Erythroblast (primary cell): ENCODE data around the gene IL6R.

Experiments used
- GATA1 ChIP-seq: IDR thresholded peaks from 2 replicates; pipeline ENCODE4 v1.6.1; 2011; ENCODE audit warnings: low read depth, mild to moderate bottlenecking, control low read depth, low read length, moderate library complexity
- POLR2A ChIP-seq: IDR thresholded peaks from 2 replicates; pipeline ENCODE4 v1.6.1; 2011; ENCODE audit warnings: mild to moderate bottlenecking, low read length

DNA sequence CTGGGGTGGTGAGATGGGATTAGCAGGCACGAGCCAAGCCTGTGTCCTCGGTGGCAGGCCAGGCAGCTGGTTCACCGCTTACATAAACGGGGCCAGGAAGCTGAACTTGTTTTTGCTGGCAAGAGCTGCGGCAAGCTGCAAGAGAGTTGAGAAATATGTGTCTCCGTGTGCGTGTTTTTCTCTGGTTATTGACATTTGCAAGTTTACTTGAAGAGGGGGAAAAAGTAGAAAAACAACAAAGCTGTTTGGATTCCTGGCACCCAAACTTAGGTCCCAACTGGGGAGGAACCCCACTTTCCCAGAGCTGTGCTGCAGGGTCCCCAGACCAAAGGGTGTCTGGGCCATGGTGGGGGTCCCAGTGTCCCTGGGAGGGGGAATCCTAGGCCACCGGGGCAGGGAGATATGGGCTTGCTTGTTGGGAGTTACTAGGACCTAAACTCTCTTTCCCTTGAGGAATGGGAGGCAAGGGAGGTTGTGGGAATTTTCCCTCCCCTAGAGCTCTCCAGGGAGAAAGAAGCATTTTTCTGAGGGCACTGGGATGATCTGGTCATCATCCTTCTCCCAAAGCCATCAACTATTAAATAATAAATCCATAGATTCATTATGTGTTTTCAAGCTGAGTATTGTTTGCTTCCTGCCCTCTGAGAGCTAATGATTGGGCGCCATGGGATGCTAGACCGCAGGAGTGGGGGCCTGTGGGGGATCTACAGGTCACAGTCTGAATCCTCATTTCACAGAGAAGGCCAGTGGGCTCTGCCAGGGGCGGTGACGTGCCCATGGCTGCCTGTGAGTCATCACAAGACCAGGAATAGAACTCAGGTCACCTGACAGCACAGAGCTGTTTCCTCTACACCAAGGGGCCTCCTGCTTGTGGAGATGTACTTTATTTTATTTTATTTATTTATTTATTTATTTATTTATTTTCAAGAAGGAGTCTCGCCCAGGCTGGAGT lies 14.8 kb downstream of the IL6R start:
- no peak for TF ChIP-seq POLR2A
- no peak for TF ChIP-seq GATA1
